Stimulated activated CD8-positive, alpha-beta memory T cell treated with anti-CD3 and anti-CD28 coated beads, Interleukin-4, amount 100 ng/mL, for 1 hour (primary cell): ENCODE measurements around the gene C8B.

Source experiments
- DNase-seq, 2 donors: peaks; one replicate each; pipeline ENCODE4 v3.0.0-alpha.2; 2020; ENCODE audit warnings: low read depth in 2 of 2, low spot score in 1 of 2

The C8B gene

GRCh38 chr1:56931686-56932085 lies 34.1 kb downstream of the C8B start:
- DNase-seq: no peak

DNA sequence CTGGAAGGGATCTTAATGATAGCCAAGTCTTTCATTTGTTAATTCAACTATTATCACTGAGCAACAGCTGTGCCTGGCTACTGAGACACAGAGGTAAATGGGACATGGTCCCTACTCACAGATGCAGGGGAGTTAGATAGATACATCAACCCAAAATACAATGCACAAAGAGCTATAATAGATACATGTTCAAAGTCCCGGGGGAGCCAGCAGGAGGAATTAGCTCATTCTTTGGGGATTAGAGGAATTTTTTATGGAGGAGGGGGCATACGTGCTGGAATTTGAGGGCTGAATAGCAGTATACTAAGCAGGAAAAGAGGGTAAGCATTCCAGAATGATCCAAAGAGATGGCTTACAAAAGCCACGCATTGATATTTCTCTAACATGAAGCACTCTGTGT lies 34.6 kb downstream of the C8B start:
- DNase-seq: no peak

- DNase-seq: no peak
Observed at GRCh38 chr1:56929492-56929891, 36.3 kb downstream of the C8B start.

DNA sequence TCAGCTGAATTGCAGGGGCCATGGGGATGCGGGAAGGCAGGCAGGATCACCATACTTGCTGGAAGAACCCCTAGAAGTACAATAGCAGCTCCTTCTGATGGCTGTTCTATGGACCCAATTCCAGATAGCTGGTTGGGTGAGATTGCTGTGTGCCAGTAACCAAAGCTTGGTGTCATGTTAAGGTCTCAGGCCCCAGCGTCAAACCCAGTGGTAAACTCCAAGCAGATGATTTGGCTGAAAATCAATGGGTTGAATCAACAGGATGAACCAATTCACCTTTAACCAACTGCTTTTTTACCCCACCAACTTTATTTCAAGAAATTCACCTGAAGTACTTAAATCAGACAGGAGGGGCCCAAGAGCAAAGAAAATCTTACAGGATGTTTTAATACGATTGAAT lies 37.8 kb downstream of the C8B start:
- no peak for DNase-seq

GRCh38 chr1:56927171-56927570 lies 38.6 kb downstream of the C8B start:
- no peak for DNase-seq

DNA sequence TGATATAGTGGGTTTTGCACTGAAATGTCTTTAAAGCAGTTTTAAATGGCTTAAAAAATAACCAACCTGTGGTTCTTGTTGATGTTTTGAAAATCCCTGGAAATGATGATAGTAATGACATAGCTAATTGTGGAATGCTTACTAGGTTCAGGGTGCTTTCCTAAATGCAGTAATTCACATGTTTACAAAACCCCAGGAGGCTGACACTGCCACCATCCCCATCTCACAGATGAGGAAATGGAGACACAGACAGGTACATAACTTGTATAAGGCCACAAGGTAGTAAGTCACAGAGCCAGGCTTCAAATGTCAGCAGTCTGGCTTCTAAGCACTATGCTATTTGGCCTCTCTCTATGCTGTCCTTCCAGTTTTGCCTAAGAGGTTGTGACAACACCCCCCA lies 40.6 kb downstream of the C8B start:
- no peak for DNase-seq

DNA sequence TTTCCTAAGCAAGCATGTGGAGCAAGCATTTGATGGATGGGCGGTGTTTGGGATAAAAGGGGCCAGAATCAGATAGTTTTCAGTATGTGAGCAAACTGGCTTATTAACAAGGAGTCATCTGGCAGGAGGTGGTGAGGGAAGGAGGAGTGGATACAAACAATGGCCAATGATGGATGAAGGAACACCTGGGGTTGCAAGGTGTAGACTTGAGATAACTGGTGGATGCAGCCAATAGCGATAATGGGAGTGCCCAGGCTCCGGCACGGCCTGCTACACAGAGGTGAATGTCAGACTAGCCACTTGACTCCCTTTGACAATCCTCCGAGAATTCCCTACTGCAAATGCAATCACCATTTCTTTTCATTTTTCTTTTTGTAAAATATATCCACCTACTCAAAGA lies 41.7 kb downstream of the C8B start:
- no peak for DNase-seq

DNA sequence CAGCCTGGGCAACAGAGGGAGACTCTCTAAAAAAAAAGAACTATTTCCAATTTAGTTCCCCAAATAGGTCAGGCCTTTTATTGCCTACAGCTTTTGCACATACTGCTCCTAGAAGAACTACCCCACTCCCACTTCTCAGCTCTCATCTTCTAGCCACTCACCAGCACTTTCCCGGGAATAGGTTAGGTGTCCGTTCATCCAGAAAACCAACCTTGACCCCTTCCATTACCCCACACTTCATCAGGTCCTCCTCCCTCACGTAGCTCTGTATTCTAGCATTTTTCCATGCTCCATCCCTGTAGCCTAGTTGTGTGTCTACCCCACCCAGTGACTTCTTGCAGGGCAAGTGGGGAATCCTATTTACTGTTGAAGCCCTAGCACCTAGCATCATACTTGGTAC lies 42.6 kb downstream of the C8B start:
- DNase-seq: no peak

GRCh38 chr1:56922507-56922906 lies 43.3 kb downstream of the C8B start:
- no peak for DNase-seq

DNA sequence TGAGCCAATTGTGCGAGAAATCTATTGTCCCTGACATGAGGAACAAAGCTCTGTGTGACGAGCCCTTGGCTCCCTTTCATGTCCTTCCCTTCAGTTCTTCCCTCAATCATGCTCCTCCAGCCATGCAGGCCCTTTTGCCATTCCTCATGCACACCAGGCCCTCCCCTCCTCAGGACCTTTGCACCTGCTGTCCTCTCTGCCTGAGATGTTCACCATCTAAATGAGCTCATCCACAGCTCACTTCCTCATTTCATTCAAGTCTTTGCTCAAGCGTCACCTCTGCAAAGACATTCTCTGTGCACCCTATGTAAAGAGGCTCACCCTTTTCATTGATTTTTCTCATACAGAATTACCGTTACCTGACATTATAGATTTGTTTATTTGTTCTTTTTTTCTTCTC lies 43.7 kb downstream of the C8B start:
- DNase-seq: no peak

DNA sequence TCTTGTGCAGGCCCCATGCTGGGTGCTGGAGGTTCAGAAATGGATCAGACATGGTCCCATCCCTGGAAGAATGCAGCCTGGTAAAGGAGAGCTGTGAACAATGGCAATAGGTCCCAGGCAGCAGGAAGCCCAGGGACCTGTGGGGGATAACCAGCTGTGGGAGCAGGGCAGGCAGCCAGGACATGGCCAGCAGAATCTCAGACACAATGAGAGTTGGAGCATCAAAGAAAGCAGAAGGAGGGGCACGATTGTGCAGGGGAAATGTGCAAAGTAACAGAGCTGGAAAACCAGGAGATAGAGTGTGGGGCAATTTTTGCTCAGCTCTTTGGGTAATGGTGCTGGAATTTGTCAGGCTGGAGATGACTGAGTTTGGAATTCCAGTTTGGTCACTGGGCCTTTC lies 44.3 kb downstream of the C8B start:
- DNase-seq: no peak

GRCh38 chr1:56920591-56921001 lies 45.2 kb downstream of the C8B start:
- DNase-seq: no peak

DNA sequence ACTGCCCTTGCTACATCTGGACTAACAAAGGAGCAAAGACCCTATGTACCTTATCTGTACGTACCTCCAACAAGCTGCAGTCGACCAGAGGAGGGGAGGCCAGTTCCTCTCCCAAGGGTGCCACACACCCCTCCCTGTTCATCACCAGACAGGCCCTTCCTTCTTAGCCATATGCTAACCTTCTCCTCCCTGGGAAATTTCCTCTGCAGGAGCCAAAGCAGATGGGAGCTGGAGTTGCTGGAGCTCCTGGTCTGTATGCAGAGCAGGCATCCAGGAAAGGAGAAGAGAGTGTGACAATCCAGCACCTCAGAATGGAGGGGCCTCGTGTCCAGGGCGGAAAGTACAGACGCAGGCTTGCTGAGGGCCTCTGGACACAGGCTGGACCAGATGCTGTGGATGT lies 48.5 kb downstream of the C8B start:
- DNase-seq: no peak

DNA sequence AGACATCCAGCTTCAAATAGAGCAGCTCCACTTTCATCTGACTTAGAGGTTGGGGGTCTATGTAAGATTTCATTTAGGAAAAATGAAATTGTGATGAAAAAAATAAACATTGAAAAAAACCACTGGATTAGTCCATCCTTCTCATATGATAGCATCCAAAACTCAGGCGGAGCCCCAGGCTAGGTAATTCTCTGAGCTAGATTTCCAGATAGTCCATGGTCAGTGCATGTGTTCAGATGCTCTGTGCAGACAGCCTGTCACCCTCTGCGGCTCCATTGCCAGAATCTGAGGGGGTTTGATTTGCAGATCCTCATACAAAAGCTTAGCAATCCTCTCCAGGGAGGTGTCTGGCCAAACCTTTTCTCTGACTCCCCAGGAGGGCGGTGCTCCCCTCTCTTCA lies 49.2 kb downstream of the C8B start:
- no peak for DNase-seq

- DNase-seq: no peak
Observed at GRCh38 chr1:56915960-56916359, 49.9 kb downstream of the C8B start.

DNA sequence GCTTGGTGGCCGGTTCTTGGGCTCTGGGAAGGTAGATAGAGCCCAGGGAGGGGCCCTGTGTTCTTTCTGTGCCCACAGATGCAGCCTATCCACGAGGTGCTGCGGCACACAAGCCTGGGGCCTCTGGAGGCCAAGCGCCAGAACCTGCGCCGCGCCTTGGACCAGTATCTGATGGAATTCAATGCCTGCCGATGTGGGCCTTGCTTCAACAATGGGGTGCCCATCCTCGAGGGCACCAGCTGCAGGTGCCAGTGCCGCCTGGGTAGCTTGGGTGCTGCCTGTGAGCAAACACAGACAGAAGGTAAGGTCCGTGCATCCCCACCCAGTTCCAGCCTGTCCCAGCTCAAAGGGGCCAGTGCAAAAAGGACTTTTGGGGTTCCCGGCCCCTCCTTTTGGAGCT lies 53.5 kb downstream of the C8B start:
- DNase-seq: no peak

DNA sequence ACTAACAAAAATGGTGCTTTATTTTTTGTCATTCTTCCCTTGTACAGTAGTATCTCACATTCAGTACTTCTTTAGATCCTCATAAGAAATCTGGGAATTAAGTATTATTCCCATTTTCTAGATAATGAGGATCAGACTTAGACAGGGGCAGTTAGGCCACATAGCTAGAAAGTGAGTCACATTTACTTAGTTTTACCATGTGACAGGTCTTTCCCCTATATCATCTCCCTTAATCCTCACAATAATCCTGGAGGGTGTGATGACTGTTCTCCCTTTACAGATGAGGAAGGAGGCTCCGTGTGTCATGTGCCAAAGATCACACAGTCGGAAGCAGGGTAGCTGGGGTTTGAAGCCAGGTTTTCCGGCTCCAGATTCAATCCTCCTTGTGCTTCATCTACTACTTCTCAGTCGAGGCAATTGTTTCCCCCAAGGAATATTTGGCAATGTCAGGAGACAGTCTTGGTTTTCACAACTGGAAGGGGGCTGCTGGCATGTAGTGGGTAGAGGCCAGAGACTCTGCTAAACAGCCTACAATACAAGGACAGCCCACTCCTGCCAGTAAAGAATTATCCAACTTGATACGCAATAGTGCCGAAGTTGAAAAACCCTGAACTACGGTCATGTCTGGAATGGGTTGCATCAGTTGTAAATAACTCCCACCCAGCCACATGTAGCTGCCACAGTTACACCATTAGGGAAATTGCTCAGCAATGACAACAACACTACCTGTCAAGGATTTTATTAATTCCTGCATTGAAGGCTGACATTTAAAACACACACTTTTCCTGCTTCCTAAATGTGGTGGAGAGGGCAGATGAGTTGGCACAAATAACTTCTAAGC lies 54.5 kb downstream of the C8B start:
- no peak for DNase-seq

DNA sequence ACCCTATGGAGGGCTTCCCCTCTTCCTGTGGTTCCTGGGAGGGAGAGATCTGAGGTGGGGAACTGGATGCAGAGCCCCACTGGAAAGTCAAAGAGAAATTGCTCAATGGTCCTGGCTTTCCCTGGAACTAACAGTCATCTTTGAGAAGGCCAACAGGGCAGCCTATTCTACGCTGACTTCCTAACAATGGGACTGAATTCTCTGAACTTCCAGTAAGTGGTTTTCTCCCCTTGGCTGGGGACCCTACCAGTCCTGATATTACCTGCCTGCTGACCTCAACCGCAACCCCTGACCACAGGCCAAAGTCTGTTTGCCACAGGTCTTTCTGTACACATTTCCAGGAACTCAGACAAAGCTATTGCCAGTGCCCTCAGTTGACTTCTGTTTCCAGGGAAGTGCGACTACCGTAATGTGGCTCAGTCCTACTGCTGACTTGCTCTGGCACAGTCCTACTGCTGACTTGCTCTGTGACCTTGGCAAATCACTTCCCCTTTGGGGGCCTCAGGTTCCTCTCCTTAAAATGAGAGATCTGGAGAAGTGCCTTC lies 55.3 kb downstream of the C8B start:
- no peak for DNase-seq

DNA sequence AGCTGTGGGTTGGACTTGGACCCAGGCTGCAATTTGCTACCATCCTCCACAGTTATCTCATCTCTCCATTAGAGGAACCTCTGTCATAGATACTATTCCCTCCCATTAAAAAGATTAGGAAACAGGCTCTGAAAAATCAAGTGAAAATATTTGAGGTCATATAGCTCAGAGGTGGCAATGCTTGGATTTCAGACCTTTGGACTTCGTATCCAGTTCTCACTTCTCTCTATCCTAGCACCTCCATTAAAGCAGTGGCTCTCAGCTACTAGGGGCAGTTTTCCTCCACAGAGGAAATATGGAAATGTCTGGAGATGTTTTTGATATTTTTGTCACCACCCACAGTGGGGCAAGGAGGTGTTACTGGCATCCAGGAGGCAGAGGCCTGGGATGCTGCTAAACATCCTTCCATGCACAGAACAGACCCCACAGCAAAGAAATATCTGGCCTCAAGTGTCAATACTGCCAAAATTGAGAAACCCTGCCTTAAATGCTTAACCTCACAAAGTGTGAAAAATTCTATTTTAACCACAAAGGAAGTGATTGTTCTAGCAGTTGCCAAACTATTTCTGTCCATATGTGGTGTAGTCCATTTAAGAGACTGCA lies 57.1 kb downstream of the C8B start:
- no peak for DNase-seq

DNA sequence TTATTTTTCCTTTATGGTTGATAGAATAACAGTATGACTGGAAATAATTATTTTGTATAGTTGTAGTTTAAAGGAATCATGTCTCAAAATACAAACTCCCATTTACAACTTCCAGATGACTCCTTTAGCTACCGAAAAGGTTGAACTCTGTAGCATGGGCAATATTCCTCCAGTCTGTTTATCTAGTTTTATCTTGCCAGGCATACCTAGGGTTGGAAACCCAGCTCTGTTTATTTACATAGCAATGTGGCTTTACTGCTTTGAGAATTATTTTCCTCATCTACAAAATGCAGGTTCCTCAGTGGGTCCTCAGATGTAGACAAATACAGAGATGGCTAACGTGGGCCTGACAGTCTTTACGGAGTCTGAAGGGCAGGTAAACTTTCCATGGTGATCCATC lies 60.1 kb downstream of the C8B start:
- no peak for DNase-seq

DNA sequence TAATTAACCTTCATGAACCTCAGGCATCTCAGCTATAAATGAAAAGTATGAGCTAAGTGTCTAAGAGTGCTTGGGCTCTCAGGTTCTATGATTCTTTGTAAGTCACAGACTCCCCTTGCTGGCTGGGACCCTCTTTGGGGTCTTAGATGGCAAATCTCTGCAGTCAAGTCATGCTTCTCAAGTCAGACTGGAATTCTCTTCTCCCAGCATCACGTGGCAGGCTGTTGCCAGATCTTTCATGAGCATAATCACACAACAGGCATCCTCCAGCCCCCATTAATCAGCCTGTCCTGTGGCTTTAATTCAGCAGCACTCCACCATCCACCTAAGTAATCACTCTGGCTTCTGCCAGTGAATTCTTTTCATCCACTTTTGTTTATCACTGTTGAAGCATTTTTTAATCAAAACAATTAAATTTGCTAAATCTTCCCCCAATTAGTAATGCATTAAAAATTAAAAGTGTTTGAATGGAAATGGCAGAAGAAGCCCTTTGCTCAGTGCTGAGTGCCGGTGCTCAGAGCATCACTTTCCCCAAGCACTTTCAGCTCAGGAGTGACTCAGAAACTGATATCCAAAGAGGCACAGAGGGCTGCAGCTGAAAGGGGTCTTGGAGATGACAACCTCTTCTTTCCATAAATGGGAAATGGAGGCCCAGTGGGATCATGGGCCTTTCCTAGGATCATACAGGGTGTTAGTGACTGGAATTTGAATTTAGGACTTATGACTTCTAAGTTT lies 61.0 kb downstream of the C8B start:
- DNase-seq: no peak

- no peak for DNase-seq
Observed at GRCh38 chr1:56903778-56904177, 62.0 kb downstream of the C8B start.
